HEK293 (cell line): ENCODE measurements around the gene MSRB3.

ENCODE experiments used
- BCL6B ChIP-seq: fragments of 450-650 bp; formaldehyde crosslinking; IDR thresholded peaks from 2 replicates; pipeline ENCODE4 v1.5.1; 2017; ENCODE audit warnings: missing biosample characterization, missing genetic modification characterization
- HOXA7 ChIP-seq: sonication (generic); formaldehyde crosslinking; IDR thresholded peaks from 2 replicates; pipeline ENCODE4 v1.8.1; 2022; ENCODE audit warnings: missing genetic modification reagents, borderline replicate concordance
- IKZF3 ChIP-seq: fragments of 450-650 bp; IDR thresholded peaks from 2 replicates; pipeline ENCODE4 v1.5.0; 2018; ENCODE audit warnings: missing biosample characterization, mild to moderate bottlenecking, missing genetic modification characterization, moderate library complexity
- KLF10 ChIP-seq: fragments of 450-650 bp; IDR thresholded peaks from 2 replicates; pipeline ENCODE4 v1.5.1; 2018; ENCODE audit warnings: missing biosample characterization, mild to moderate bottlenecking, missing genetic modification characterization
- KLF17 ChIP-seq: fragments of 450-650 bp; formaldehyde crosslinking; IDR thresholded peaks from 2 replicates; pipeline ENCODE4 v1.5.1; 2016; ENCODE audit warnings: missing biosample characterization, missing genetic modification characterization
- KLF8 ChIP-seq: fragments of 450-650 bp; formaldehyde crosslinking; IDR thresholded peaks from 2 replicates; pipeline ENCODE4 v1.5.1; 2016; ENCODE audit warnings: missing biosample characterization, missing genetic modification characterization
- MZF1 ChIP-seq: fragments of 450-650 bp; formaldehyde crosslinking; IDR thresholded peaks from 2 replicates; pipeline ENCODE4 v1.5.1; 2017; ENCODE audit warnings: missing biosample characterization, missing genetic modification characterization, borderline replicate concordance
- PRDM1 ChIP-seq: fragments of 450-650 bp; formaldehyde crosslinking; IDR thresholded peaks from 2 replicates; pipeline ENCODE4; 2016; ENCODE audit warnings: missing biosample characterization, missing genetic modification characterization
- PRDM10 ChIP-seq: fragments of 450-650 bp; formaldehyde crosslinking; IDR thresholded peaks from 2 replicates; pipeline ENCODE4 v1.5.1; 2016; ENCODE audit warnings: missing biosample characterization, missing genetic modification characterization
- PRDM4 ChIP-seq: fragments of 450-650 bp; formaldehyde crosslinking; IDR thresholded peaks from 2 replicates; pipeline ENCODE4 v1.5.1; 2017; ENCODE audit warnings: missing biosample characterization, missing genetic modification characterization
- SCRT1 ChIP-seq: fragments of 450-650 bp; formaldehyde crosslinking; IDR thresholded peaks from 2 replicates; pipeline ENCODE4 v1.5.1; 2016; ENCODE audit warnings: missing biosample characterization, missing genetic modification characterization, borderline replicate concordance
- WT1 ChIP-seq: fragments of 450-650 bp; formaldehyde crosslinking; IDR thresholded peaks from 2 replicates; pipeline ENCODE4 v1.5.1; 2016; ENCODE audit warnings: missing biosample characterization, missing genetic modification characterization
- ZBTB17 ChIP-seq: fragments of 450-650 bp; formaldehyde crosslinking; IDR thresholded peaks from 2 replicates; pipeline ENCODE4 v1.5.1; 2016; ENCODE audit warnings: missing biosample characterization, missing genetic modification characterization
- ZBTB21 ChIP-seq: fragments of 450-650 bp; formaldehyde crosslinking; IDR thresholded peaks from 2 replicates; pipeline ENCODE4 v1.5.1; 2017; ENCODE audit warnings: missing biosample characterization, missing genetic modification characterization
- ZBTB48 ChIP-seq: fragments of 450-650 bp; formaldehyde crosslinking; IDR thresholded peaks from 2 replicates; pipeline ENCODE4 v1.5.1; 2016; ENCODE audit warnings: missing biosample characterization, missing genetic modification characterization
- ZFHX2 ChIP-seq: fragments of 450-650 bp; formaldehyde crosslinking; conservative IDR thresholded peaks from 2 replicates; pipeline ENCODE4 v1.5.1; 2016; ENCODE audit warnings: missing biosample characterization, missing genetic modification characterization
- ZNF10 ChIP-seq: fragments of 450-650 bp; formaldehyde crosslinking; IDR thresholded peaks from 2 replicates; pipeline ENCODE4 v1.5.1; 2017; ENCODE audit warnings: missing biosample characterization, missing genetic modification characterization
- ZNF121 ChIP-seq: fragments of 450-650 bp; formaldehyde crosslinking; IDR thresholded peaks from 2 replicates; pipeline ENCODE4 v1.5.1; 2016; ENCODE audit warnings: missing biosample characterization, missing genetic modification characterization
- ZNF184 ChIP-seq: fragments of 450-650 bp; IDR thresholded peaks from 2 replicates; pipeline ENCODE4 v1.5.1; 2018; ENCODE audit warnings: missing biosample characterization, mild to moderate bottlenecking, missing genetic modification characterization
- ZNF2 ChIP-seq: fragments of 450-650 bp; formaldehyde crosslinking; IDR thresholded peaks from 2 replicates; pipeline ENCODE4 v1.5.1; 2016; ENCODE audit warnings: missing biosample characterization, missing genetic modification characterization
- ZNF274 ChIP-seq, 2 experiments: fragments of 200-500 bp in 1 of 2; fragments of 450-650 bp in 1 of 2; sonication (Bioruptor generic) in 1 of 2; formaldehyde crosslinking in 1 of 2; IDR thresholded peaks; 2 replicates each; pipeline versions ENCODE4 v1.5.1 to v1.6.1; 2014 to 2016; ENCODE audit warnings: borderline replicate concordance in 1 of 2, inconsistent platforms in 1 of 2, low read length in 1 of 2, missing biosample characterization in 1 of 2, missing genetic modification characterization in 1 of 2
- ZNF350 ChIP-seq: fragments of 450-650 bp; formaldehyde crosslinking; IDR thresholded peaks from 2 replicates; pipeline ENCODE4 v1.5.0; 2017; ENCODE audit warnings: missing biosample characterization, mild to moderate bottlenecking, missing genetic modification characterization
- ZNF354C ChIP-seq: fragments of 450-650 bp; formaldehyde crosslinking; IDR thresholded peaks from 2 replicates; pipeline ENCODE4 v1.5.1; 2016; ENCODE audit warnings: missing biosample characterization, missing genetic modification characterization, low read depth, borderline replicate concordance
- ZNF37A ChIP-seq: fragments of 450-650 bp; IDR thresholded peaks from 2 replicates; pipeline ENCODE4 v1.5.1; 2018; ENCODE audit warnings: missing biosample characterization, missing genetic modification characterization
- ZNF416 ChIP-seq: fragments of 450-650 bp; formaldehyde crosslinking; IDR thresholded peaks from 2 replicates; pipeline ENCODE4 v1.5.1; 2016; ENCODE audit warnings: missing biosample characterization, missing genetic modification characterization
- ZNF423 ChIP-seq: fragments of 450-650 bp; formaldehyde crosslinking; IDR thresholded peaks from 2 replicates; pipeline ENCODE4 v1.5.1; 2016; ENCODE audit warnings: missing biosample characterization, missing genetic modification characterization
- ZNF558 ChIP-seq: fragments of 450-650 bp; formaldehyde crosslinking; IDR thresholded peaks from 2 replicates; pipeline ENCODE4 v1.5.1; 2016; ENCODE audit warnings: missing biosample characterization, missing genetic modification characterization
- ZNF600 ChIP-seq: fragments of 450-650 bp; formaldehyde crosslinking; IDR thresholded peaks from 2 replicates; pipeline ENCODE4 v1.5.1; 2016; ENCODE audit warnings: missing biosample characterization, missing genetic modification characterization
- ZNF843 ChIP-seq: fragments of 450-650 bp; formaldehyde crosslinking; IDR thresholded peaks from 2 replicates; pipeline ENCODE4 v1.5.1; 2016; ENCODE audit warnings: missing biosample characterization, missing genetic modification characterization
- ZSCAN23 ChIP-seq: fragments of 450-650 bp; formaldehyde crosslinking; IDR thresholded peaks from 2 replicates; pipeline ENCODE4 v1.5.1; 2016; ENCODE audit warnings: missing biosample characterization, missing genetic modification characterization
- ZSCAN5A ChIP-seq: fragments of 450-650 bp; formaldehyde crosslinking; IDR thresholded peaks from 2 replicates; pipeline ENCODE4 v1.5.1; 2016; ENCODE audit warnings: missing biosample characterization, missing genetic modification characterization

MSRB3 gene

GRCh38 chr12:65278576-65279368 is at the start of gene MSRB3 (continued):
- TF ChIP-seq BCL6B (tag by site-specific recombination) (no peak), IKZF3 (tag by site-specific recombination) (0 out of 2 replicates have a peak, but pooled peaks have one; percentile 25), ZNF558 (tag by site-specific recombination) (no peak), ZBTB48 (tag by site-specific recombination) (peak; percentile 68), ZFHX2 (no peak), PRDM4 (no peak), PRDM10 (tag by site-specific recombination) (peak; percentile 39), ZNF600 (tag by site-specific recombination) (peak; percentile 76), ZNF274 (IDR thresholded peaks at IDR 0.05; ENCODE audit: low read length) (no peak), ZNF274 (tag by site-specific recombination; IDR thresholded peaks at IDR 0.05; ENCODE audit: borderline replicate concordance) (no peak), ZNF2 (tag by site-specific recombination) (no peak; the same call in 1 of the 2 replicates), ZNF423 (tag by site-specific recombination) (0 out of 2 replicates have a peak, but pooled peaks have one; percentile 12), ZSCAN5A (peak; percentile 42), ZNF354C (no peak), ZNF121 (tag by site-specific recombination) (no peak), ZBTB21 (tag by site-specific recombination) (no peak), ZNF350 (tag by site-specific recombination) (no peak), HOXA7 (CRISPR knock-in tag) (no peak), ZNF416 (tag by site-specific recombination) (no peak), ZNF37A (tag by site-specific recombination) (no peak), KLF10 (tag by site-specific recombination) (no peak), KLF17 (tag by site-specific recombination) (peak; percentile 63), ZSCAN23 (tag by site-specific recombination) (no peak), ZBTB17 (tag by site-specific recombination) (peak; percentile 85), WT1 (tag by site-specific recombination) (peak; percentile 51), SCRT1 (tag by site-specific recombination) (no peak), PRDM1 (no peak), MZF1 (tag by site-specific recombination) (no peak), ZNF843 (no peak), ZNF10 (tag by site-specific recombination) (no peak), ZNF184 (tag by site-specific recombination) (no peak), KLF8 (peak; percentile 66)
